GM21528 (cell line): ENCODE data around the gene MRTO4.

Experiments used
- ATAC-seq: cut with Tn5 transposase; IDR thresholded peaks from one replicate; pipeline ENCODE4 v1.9.1; 2021; ENCODE audit warnings: mild to moderate bottlenecking, moderate library complexity; ENCODE audit not compliant: unreplicated experiment, low FRiP score

Gene MRTO4

DNA sequence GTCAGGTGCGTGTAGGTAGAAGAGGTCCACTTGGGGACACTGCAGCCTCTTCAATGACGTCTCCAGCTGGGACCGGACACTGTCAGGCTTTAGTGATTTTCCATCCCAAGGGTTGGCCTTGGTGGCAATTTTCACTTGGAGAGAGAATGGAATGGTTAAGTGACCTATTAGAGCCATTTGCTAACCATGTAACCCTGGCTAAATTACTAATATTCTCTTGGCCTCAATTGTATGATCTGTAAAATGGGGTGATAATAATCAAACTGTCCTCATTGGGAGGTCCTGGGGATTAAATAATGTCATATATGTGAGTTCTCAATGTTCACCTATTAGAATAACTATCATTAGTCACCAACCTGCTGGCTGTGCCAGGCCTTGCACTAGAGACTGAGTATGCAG lies 56.9 kb downstream of the MRTO4 start:
- ATAC-seq = no peak

GRCh38 chr1:19309123-19309813 lies 57.7 kb downstream of the MRTO4 start:
- no peak for ATAC-seq
